Ovary (tissue), 9 donors: ENCODE results near the gene CWC25. TPM values are rescaled to one million over a fixed set of nuclear protein-coding genes. Genes with fewer than 3 reads are reported as not detected.

Experiments
- DNase-seq, 5 donors: peaks; one replicate each; pipeline ENCODE4 v3.0.0-alpha.2; 2019 to 2020
- H3K27ac ChIP-seq, 2 donors: fragments of 200-600 bp; one replicate each; pipeline versions ENCODE4 v1.5.1 to v1.8.0; 2019 to 2022
- H3K27me3 ChIP-seq: fragments of 200-600 bp; one replicate; pipeline ENCODE4 v1.8.0; 2022
- H3K36me3 ChIP-seq: fragments of 200-600 bp; sonication (generic); one replicate; pipeline ENCODE4 v1.5.1; 2019
- H3K4me1 ChIP-seq: one replicate; pipeline ENCODE4 v1.8.1; 2013; ENCODE audit warnings: mild to moderate bottlenecking, moderate library complexity; ENCODE audit not compliant: insufficient read depth
- H3K4me3 ChIP-seq: fragments of 200-600 bp; sonication (generic); one replicate; pipeline ENCODE4 v1.5.1; 2017
- H3K9me3 ChIP-seq, 2 donors: fragments of 200-600 bp in 1 of 2; sonication (generic) in 1 of 2; one replicate each; pipeline versions ENCODE4 v1.5.1 to v1.8.1; 2013 to 2019; ENCODE audit warnings: mild to moderate bottlenecking in 1 of 2, moderate library complexity in 1 of 2
- EP300 ChIP-seq: sonication (generic); formaldehyde crosslinking; IDR thresholded peaks from one replicate; pipeline ENCODE4 v1.6.1; 2017; ENCODE audit warnings: antibody characterized with exemption
- POLR2A ChIP-seq: fragments of 450-650 bp; IDR thresholded peaks from one replicate; pipeline ENCODE4 v1.6.1; 2017; ENCODE audit warnings: antibody characterized with exemption, mild to moderate bottlenecking, moderate library complexity
- WGBS, 3 donors: extraction: QIAGEN DNeasy Blood & Tissue Kit in 1 of 3; methylation state at CpG; one replicate each; pipeline versions ENCODE4 v1.1.5 to v1.1.7; 2013 to 2017; 5-methylcytosine and 5-hydroxymethylcytosine counted together
- intact Hi-C, 4 donors: fragments of 100-400 bp; cut with DNase I; formaldehyde crosslinking; loops; one replicate each; pipeline versions ENCODE4 v1.11.0 to v1.15.1; 2022 to 2023
- polyA plus RNA-seq, 2 donors: library from polyadenylated mRNA; stranded (reverse); fragments of 200-250 nt in 1 of 2; fragments of 350-450 nt in 1 of 2; fragmentation: Illumina TruSeq in 1 of 2; extraction: RNeasy Lipid Tissue Mini Kit (QIAGEN cat#74804) in 1 of 2; gene quantifications; one replicate each; pipeline ENCODE4 v1.2.3, GENCODE V29; 2013 to 2014
- total RNA-seq, 7 donors: library from RNA; depleted of rRNA in 2 of 7; stranded (reverse); fragments of >200 nt in 2 of 7; fragmentation: NEBNext Ultra II Directional in 3 of 7; extraction: Animal tissue kit (Norgen Biotek cat#: 25700) in 3 of 7; gene quantifications; one replicate each; pipeline versions ENCODE4 v1.1.0 to v1.2.4, GENCODE V29; 2016 to 2023
- TF ChIP-seq, protein P1 (sequence below), 3 donors: fragments of 450-650 bp in 2 of 3; fragments of 200-600 bp in 1 of 3; IDR thresholded peaks; one replicate each; pipeline versions ENCODE4 v1.5.1 to v1.8.0; 2016 to 2022; ENCODE audit warnings: antibody characterized with exemption in 3 of 3, mild to moderate bottlenecking in 1 of 3
- donor health status: DM: no; HTN: no; CAD: no; lungs with moderate emphysema.
- donor health status: DM: no; HTN: no; CAD: no.
- donor health status: Bipolar disorder and iron deficiency.
- donor health status: DM: yes; HTN: yes; CAD: no.
- donor health status: DM: no; HTN: no; CAD: no.
- donor health status: DM: yes; HTN: yes; CAD: no.

The CWC25 gene
- total and polyA plus RNA-seq, 9 donors: 16.4 to 25.2 (median 18.6) TPM

DNA sequence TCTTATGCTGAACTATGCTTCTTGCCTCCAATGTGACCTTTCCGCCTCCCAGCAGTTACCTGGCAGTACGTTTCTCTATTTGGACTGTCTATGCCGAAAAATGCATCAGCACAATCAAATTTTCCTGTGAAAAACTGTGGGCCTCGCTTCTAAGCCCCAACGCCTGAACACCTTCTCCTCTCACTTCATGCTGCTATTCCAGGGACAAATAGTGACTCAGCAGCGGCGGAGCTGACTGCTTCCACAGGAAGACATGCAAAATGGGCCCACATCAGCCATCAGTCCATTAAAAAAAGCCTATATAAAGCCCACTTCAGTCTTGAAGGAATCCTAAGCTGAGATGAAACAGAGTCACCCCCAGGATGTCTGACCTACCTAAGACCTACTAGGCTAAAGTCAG lies 15.3 kb downstream of the CWC25 start:
- Histone ChIP-seq H3K27me3 (no peaks in the 10 kb centered on the region), H3K4me1 (no peaks in the 10 kb centered on the region), H3K27ac (no peak overlapping the region), H3K4me3 (no peak overlapping the region), H3K36me3 (no peaks in the 10 kb centered on the region), H3K9me3 (no peaks in the 10 kb centered on the region)
- 90 to 93% (median 93%) methylated on average over 7 of the region's 7 CpGs for WGBS, 3 donors
- intact Hi-C loops: no loop called here
- TF ChIP-seq EP300 (no peak), POLR2A (no peak)
- TF ChIP-seq, protein P1, sequence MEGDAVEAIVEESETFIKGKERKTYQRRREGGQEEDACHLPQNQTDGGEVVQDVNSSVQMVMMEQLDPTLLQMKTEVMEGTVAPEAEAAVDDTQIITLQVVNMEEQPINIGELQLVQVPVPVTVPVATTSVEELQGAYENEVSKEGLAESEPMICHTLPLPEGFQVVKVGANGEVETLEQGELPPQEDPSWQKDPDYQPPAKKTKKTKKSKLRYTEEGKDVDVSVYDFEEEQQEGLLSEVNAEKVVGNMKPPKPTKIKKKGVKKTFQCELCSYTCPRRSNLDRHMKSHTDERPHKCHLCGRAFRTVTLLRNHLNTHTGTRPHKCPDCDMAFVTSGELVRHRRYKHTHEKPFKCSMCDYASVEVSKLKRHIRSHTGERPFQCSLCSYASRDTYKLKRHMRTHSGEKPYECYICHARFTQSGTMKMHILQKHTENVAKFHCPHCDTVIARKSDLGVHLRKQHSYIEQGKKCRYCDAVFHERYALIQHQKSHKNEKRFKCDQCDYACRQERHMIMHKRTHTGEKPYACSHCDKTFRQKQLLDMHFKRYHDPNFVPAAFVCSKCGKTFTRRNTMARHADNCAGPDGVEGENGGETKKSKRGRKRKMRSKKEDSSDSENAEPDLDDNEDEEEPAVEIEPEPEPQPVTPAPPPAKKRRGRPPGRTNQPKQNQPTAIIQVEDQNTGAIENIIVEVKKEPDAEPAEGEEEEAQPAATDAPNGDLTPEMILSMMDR (IDR thresholded peaks at IDR 0.05): no peak
- DNase-seq: no peak

DNA sequence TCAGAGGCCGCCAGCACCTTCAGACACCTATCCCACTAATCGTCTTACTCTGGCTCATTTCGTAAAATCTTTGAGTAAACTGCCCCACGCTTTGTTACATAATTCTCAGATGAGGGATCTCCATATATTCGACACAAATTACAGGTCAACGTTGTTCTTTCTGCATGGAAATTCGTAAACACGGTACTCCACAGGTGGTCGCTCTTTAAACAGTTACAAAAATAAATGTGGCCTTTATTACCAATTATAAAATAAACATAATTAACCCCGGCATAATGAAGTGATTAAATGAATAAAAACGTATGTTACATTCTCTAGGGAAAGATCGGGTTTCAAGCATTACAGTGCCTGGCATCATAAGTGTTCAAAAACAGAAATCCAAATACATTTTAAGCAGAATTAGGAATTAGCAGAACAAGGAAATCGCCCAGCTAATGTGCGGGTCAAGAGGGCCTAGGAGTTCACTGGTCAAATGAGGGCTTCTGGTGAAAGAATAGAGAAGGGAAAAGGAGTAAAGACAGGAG lies 24.8 kb downstream of the CWC25 start:
- Histone ChIP-seq H3K36me3 (no peaks in the 10 kb centered on the region), H3K27me3 (no peaks in the 10 kb centered on the region), H3K9me3 (no peaks in the 10 kb centered on the region), H3K4me1 (peaks cover 6% of the 10 kb centered on the region), H3K27ac (peak overlapping the region; percentile 97 to 100), H3K4me3 (peak overlapping the region; percentile 98)
- 14 to 17% (median 14%) methylated on average over 14 of the region's 14 CpGs for WGBS, 3 donors
- no peak for DNase-seq
- intact Hi-C loops: no loop called here
- TF ChIP-seq, protein P1 (IDR thresholded peaks at IDR 0.05): no peak
- TF ChIP-seq EP300 (no peak), POLR2A (no peak)

DNA sequence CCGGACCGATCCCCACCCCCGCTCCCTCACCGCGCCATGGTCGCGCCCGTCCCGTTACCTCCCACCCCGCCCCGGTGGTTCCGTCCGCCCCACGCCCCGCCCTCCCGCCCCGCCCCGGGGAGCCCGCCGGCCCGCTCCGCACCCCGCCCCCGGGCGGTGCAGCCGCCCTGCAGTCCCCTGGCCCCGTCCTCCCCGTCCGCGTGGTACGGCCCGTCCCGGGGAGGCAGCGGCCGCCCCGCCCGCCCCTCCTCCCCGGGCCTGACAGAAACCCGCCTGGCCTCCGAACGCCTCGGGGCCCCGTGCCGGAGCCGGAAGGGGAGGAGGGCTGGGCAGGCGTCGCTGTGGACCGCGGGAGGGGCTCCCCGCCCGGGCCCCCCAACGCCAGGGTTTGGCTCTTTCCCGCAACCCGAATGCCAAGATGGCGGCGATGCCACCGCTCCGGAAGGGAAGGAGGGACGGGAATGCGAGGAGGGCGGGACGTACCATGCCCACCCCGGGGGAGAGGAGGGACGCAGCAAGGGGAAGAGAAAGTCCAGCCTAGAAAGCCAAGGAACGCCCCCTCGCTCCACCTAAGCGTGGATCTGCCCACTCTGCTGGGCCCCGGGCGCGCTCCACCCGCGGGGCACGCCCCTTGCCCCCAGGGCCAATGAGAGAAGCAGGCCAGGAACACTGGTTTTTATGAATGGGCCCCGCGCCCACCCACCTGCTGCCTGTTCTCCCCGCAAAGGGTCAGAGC lies 25.5 kb downstream of the CWC25 start, which contains the start of gene PIP4K2B:
TSS of gene PIP4K2B (minus strand) at position 56 of the 736 bp plus-strand sequence. CDS start 132 bp downstream, outside the sequence.
- 0 to 1% (median 1%) methylated on average over 38 to 76 of the region's 76 CpGs for WGBS, 3 donors
- intact Hi-C loops: no loop called here
- TF ChIP-seq, protein P1 (IDR thresholded peaks at IDR 0.05): no peak
- peak; percentile 46 for TF ChIP-seq POLR2A
- peak; percentile 96 to 97 (median 96) for DNase-seq
- Histone ChIP-seq H3K4me1 (peaks cover 7% of the 10 kb centered on the region), H3K36me3 (no peaks in the 10 kb centered on the region), H3K27me3 (no peaks in the 10 kb centered on the region), H3K4me3 (peak within 1 kb of the TSS; percentile 98), H3K27ac (peak within 1 kb of the TSS; percentile 97 to 100), H3K9me3 (no peaks in the 10 kb centered on the region)

DNA sequence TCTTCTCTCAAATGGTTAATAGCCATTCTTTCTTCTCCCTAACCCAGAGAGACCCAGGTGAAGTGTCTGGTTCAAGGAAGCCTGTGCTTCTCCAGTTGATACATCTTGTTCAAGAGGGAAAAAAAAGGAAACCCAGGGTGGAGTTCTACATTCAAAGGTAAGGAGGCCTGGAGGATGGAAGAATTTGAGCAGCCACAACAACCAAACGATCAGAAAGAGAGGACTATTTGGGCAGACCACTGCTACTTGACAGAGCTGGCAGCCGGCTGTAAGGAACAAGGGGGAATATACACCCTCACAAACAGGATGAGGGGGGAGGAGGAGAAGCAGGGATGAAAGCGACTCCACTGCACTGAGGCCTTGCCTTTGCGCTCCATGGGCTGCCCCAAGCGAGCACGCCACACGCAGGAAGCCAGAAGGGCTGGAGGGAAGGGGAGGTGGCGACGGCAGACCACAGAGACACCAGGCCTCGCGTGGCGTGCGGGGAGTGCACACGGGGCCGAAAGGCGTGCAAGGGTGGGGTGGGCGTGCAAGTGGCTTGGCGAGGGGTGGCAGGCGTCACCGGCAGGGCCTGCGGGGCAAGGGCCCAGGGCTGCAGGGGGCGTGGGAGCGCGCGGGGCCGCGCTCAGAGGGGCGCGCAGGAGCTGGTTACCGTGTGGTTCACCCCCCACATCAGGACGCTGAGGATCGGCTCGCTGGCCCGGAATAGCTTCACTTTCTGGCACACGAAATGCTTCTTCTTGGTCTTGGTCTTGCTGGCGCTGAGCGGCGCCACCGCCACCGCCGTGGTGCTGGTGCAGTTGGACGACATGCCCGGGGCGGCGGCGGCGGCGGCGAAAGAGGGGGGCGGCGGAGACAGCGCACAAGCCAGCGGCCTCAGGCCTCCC lies 26.3 kb downstream of the CWC25 start:
- intact Hi-C loops: no loop called here
- Histone ChIP-seq H3K27ac (peak overlapping the region; percentile 97 to 100), H3K4me1 (peaks cover 8% of the 10 kb centered on the region), H3K9me3 (no peaks in the 10 kb centered on the region), H3K36me3 (no peaks in the 10 kb centered on the region), H3K4me3 (peak overlapping the region; percentile 98), H3K27me3 (no peaks in the 10 kb centered on the region)
- TF ChIP-seq, protein P1 (IDR thresholded peaks at IDR 0.05): no peak
- TF ChIP-seq EP300 (no peak), POLR2A (no peak)
- 0 to 1% (median 0%) methylated on average over 38 to 53 of the region's 53 CpGs for WGBS, 3 donors
- DNase-seq: peak in 1 of 5 donors; percentile 43
